GM23338 (cell line): ENCODE data around the gene DLX2. TPM values are rescaled to one million over a fixed set of nuclear protein-coding genes. Genes with fewer than 3 reads are reported as not detected.

Source experiments
- ATAC-seq: fragments of 200-7000 bp; cut with Tn5 transposase; 3 replicates; pipeline ENCODE4 v1.9.1; 2020
- DNase-seq: peaks from one replicate; pipeline ENCODE4 v3.0.0-alpha.2; 2015; ENCODE audit warnings: low spot score
- H2AFZ ChIP-seq: fragments of 200-600 bp; sonication (generic); 2 replicates; pipeline ENCODE4 v1.8.0; 2016; ENCODE audit warnings: antibody characterized with exemption, mild to moderate bottlenecking, moderate library complexity
- H3F3A ChIP-seq: fragments of 200-600 bp; sonication (generic); replicated peaks from 2 replicates; pipeline ENCODE4 v1.8.0; 2017; ENCODE audit warnings: antibody characterized with exemption, mixed run types, low read depth
- H3K27ac ChIP-seq: fragments of 200-600 bp; sonication (generic); 2 replicates; pipeline ENCODE4 v1.6.1; 2016; ENCODE audit warnings: low read depth
- H3K27me3 ChIP-seq: fragments of 200-600 bp; sonication (generic); 2 replicates; pipeline ENCODE4 v1.8.0; 2016; ENCODE audit warnings: mild to moderate bottlenecking, mixed run types, moderate library complexity; ENCODE audit not compliant: insufficient read depth
- H3K36me3 ChIP-seq: fragments of 200-600 bp; sonication (generic); 2 replicates; pipeline ENCODE4 v1.8.0; 2016; ENCODE audit warnings: mild to moderate bottlenecking; ENCODE audit not compliant: insufficient read depth
- H3K4me1 ChIP-seq: fragments of 200-600 bp; sonication (generic); 2 replicates; pipeline ENCODE4 v1.8.0; 2016; ENCODE audit warnings: mild to moderate bottlenecking, moderate library complexity; ENCODE audit not compliant: insufficient read depth
- H3K4me2 ChIP-seq: fragments of 200-600 bp; sonication (generic); 2 replicates; pipeline ENCODE4 v1.7.1; 2017; ENCODE audit warnings: mixed run types
- H3K4me3 ChIP-seq: fragments of 200-600 bp; sonication (generic); 2 replicates; pipeline ENCODE4 v1.6.1; 2016; ENCODE audit warnings: mixed run types
- H3K79me2 ChIP-seq: fragments of 200-600 bp; sonication (generic); replicated peaks from 2 replicates; pipeline ENCODE4 v1.8.0; 2017; ENCODE audit warnings: mild to moderate bottlenecking; ENCODE audit not compliant: insufficient read depth
- H3K9me2 ChIP-seq: fragments of 200-600 bp; sonication (generic); 2 replicates; pipeline ENCODE4 v1.8.0; 2017; ENCODE audit not compliant: insufficient read depth
- H4K20me1 ChIP-seq: fragments of 200-600 bp; sonication (generic); replicated peaks from 2 replicates; pipeline ENCODE4 v1.8.0; 2017; ENCODE audit warnings: mild to moderate bottlenecking; ENCODE audit not compliant: insufficient read depth
- H3K27ac Mint-ChIP-seq: 2 replicates; pipeline ENCODE4 v1.8.0; 2020; ENCODE audit warnings: inconsistent platforms, mild to moderate bottlenecking, moderate library complexity, mixed read lengths
- H3K27me3 Mint-ChIP-seq: 3 replicates; pipeline ENCODE4 v1.8.0; 2022; ENCODE audit warnings: low read depth, mild to moderate bottlenecking, moderate library complexity, mixed read lengths, inconsistent platforms; ENCODE audit not compliant: insufficient read depth, poor library complexity
- H3K36me3 Mint-ChIP-seq: 3 replicates; pipeline ENCODE4 v1.8.0; 2021; ENCODE audit warnings: low read depth, mild to moderate bottlenecking, inconsistent platforms, moderate library complexity, mixed read lengths
- H3K4me1 Mint-ChIP-seq: 3 replicates; pipeline ENCODE4 v1.8.0; 2020; ENCODE audit warnings: mild to moderate bottlenecking, inconsistent platforms, mixed read lengths
- H3K4me3 Mint-ChIP-seq: 3 replicates; pipeline ENCODE4 v1.8.0; 2021; ENCODE audit warnings: moderate library complexity, mild to moderate bottlenecking, inconsistent platforms, mixed read lengths
- H3K9me3 Mint-ChIP-seq: 3 replicates; pipeline ENCODE4 v1.8.0; 2020; ENCODE audit warnings: moderate library complexity, mild to moderate bottlenecking, inconsistent platforms, mixed read lengths
- CREB1 ChIP-seq: fragments of 250-450 bp; sonication (Bioruptor Pico); IDR thresholded peaks from 2 replicates; pipeline ENCODE4 v1.5.0; 2020; ENCODE audit warnings: low read depth, mild to moderate bottlenecking, moderate library complexity
- EZH2 ChIP-seq: fragments of 200-600 bp; sonication (generic); IDR thresholded peaks from one replicate; pipeline ENCODE4 v1.8.0; 2017; ENCODE audit warnings: antibody characterized with exemption, mild to moderate bottlenecking, low read depth; ENCODE audit not compliant: unreplicated experiment
- NANOG ChIP-seq: IDR thresholded peaks from 2 replicates; pipeline ENCODE4 v1.6.1; 2016; ENCODE audit warnings: antibody characterized with exemption, borderline replicate concordance
- ZNF462 ChIP-seq: fragments of 250-450 bp; sonication (Bioruptor Pico); IDR thresholded peaks from 2 replicates; pipeline ENCODE4 v1.5.0; 2020; ENCODE audit warnings: mild to moderate bottlenecking, moderate library complexity
- polyA plus RNA-seq: library from polyadenylated mRNA; unstranded; fragments of >200 nt; fragmentation: Nextera tagmentation; extraction: Ambion mirVana; gene quantifications from 2 replicates; pipeline ENCODE4 v1.2.1, GENCODE V29; 2016
- total RNA-seq: library from RNA; depleted of rRNA; stranded (reverse); fragments of >200 nt; shearing (Covaris generic); gene quantifications from 2 replicates; pipeline ENCODE4 v1.2.3, GENCODE V29; 2014; rRNA removed

DLX2 gene
- total and polyA plus RNA-seq, 2 experiments from 2014 or later = 0.08 to 0.24 TPM

- no peak for ATAC-seq
- no peaks in the 10 kb centered on the region for H3K9me2 ChIP-seq
- H3K36me3 Mint-ChIP-seq = no peaks in the 10 kb centered on the region
- H3K79me2 ChIP-seq = no peaks in the 10 kb centered on the region
- H3K27ac Mint-ChIP-seq = no peak overlapping the region
- no peak overlapping the region for H2AFZ ChIP-seq
- no peak overlapping the region for H3K4me2 ChIP-seq
- no peak overlapping the region for H3K4me3 Mint-ChIP-seq
- no peaks in the 10 kb centered on the region for H3F3A ChIP-seq
- H3K27ac ChIP-seq = no peak overlapping the region
- no peak for DNase-seq
- TF ChIP-seq ZNF462 (CRISPR knock-in tag) (no peak), NANOG (no peak), EZH2 (no peak), CREB1 (CRISPR knock-in tag) (no peak)
- peaks cover 9% of the 10 kb centered on the region; the same call in 1 of the 2 replicates for H3K4me1 ChIP-seq
- H4K20me1 ChIP-seq = no peaks in the 10 kb centered on the region
- H3K4me3 ChIP-seq = no peak overlapping the region
- no peaks in the 10 kb centered on the region for H3K36me3 ChIP-seq
- H3K27me3 Mint-ChIP-seq = peaks cover 1% of the 10 kb centered on the region
- no peaks in the 10 kb centered on the region for H3K27me3 ChIP-seq
- peaks cover 15% of the 10 kb centered on the region; the same call in 2 of the 3 replicates for H3K4me1 Mint-ChIP-seq
- H3K9me3 Mint-ChIP-seq = no peaks in the 10 kb centered on the region
Observed at GRCh38 chr2:172049567-172050120, 53.1 kb downstream of the DLX2 start.

Other genes starting within 250 kb of the DLX2 start
- 10.7 and 14.8 TPM in 2 replicates for gene SLC25A12, start 208.7 kb downstream of the DLX2 start, total RNA-seq
- 4.8 and 6.2 TPM in 2 replicates for gene SLC25A12, start 208.7 kb downstream of the DLX2 start, polyA plus RNA-seq
- 67.2 and 75.7 TPM in 2 replicates for gene HAT1, start 180.4 kb downstream of the DLX2 start, total RNA-seq
- gene HAT1, start 180.4 kb downstream of the DLX2 start, polyA plus RNA-seq = 49.1 and 67.5 TPM in 2 replicates
- gene METAP1D, start 102.9 kb downstream of the DLX2 start, total RNA-seq = 15.5 and 19.4 TPM in 2 replicates
- 11.9 and 12.8 TPM in 2 replicates for gene METAP1D, start 102.9 kb downstream of the DLX2 start, polyA plus RNA-seq
- gene DLX1, start 17.4 kb downstream of the DLX2 start, total RNA-seq = not detected in 2 replicates
- not detected in 2 replicates for gene DLX1, start 17.4 kb downstream of the DLX2 start, polyA plus RNA-seq